ENCODE results near the gene PC.

- TF ChIP-seq ZNF274 (IDR thresholded peaks at IDR 0.05; ENCODE audit: low read depth, low read length) (no peak), YY1 (IDR thresholded peaks at IDR 0.05; ENCODE audit: insufficient read depth, insufficient read length) (no peak)
Measured at GRCh38 chr11:66875378-66875777, 82.8 kb downstream of the PC start.
